Mammary epithelial cell (primary cell): Measurements from ENCODE around the gene CCDC187.

Experiments
- EZH2 ChIP-seq: IDR thresholded peaks from 2 replicates; pipeline ENCODE4 v1.6.1; 2012; ENCODE audit warnings: low read length, inconsistent platforms, borderline replicate concordance
- TF ChIP-seq, protein P1 (sequence below), 2 donors: IDR thresholded peaks in 1 of 2; conservative IDR thresholded peaks in 1 of 2; 2 replicates each; pipeline ENCODE4 v1.5.1; 2011 to 2012; ENCODE audit warnings: inconsistent platforms in 2 of 2, low read length in 2 of 2, mild to moderate bottlenecking in 2 of 2, control low read depth in 1 of 2, low read depth in 1 of 2; ENCODE audit not compliant: insufficient read depth in 1 of 2; ENCODE audit errors: extremely low read depth in 1 of 2

DNA sequence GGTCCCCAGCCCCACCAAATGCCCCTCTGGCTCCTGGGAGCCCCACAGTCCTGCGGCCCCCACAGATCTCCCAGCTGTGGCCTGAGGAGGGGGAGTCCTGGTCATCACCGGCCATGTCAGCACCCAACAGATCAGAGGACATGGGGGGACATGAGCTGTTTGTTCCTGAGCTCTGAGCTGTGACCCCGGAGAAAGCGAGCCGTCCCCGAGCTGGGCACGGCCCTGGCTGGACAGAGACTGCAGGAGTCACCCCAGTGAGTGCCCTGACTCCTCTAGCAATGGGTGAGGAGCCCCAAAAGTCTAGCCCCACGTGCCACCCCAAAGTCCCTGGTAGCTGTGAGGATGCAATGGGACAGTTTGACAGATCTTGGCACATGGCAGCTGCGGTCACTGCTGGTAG, 25.7 kb downstream of the CCDC187 start:
- TF ChIP-seq, protein P1, sequence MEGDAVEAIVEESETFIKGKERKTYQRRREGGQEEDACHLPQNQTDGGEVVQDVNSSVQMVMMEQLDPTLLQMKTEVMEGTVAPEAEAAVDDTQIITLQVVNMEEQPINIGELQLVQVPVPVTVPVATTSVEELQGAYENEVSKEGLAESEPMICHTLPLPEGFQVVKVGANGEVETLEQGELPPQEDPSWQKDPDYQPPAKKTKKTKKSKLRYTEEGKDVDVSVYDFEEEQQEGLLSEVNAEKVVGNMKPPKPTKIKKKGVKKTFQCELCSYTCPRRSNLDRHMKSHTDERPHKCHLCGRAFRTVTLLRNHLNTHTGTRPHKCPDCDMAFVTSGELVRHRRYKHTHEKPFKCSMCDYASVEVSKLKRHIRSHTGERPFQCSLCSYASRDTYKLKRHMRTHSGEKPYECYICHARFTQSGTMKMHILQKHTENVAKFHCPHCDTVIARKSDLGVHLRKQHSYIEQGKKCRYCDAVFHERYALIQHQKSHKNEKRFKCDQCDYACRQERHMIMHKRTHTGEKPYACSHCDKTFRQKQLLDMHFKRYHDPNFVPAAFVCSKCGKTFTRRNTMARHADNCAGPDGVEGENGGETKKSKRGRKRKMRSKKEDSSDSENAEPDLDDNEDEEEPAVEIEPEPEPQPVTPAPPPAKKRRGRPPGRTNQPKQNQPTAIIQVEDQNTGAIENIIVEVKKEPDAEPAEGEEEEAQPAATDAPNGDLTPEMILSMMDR (conservative IDR thresholded peaks at IDR 0.05 in 1 of 2, IDR thresholded peaks at IDR 0.05 in 1 of 2; ENCODE audit: extremely low read depth in 1 of 2, insufficient read depth in 1 of 2, low read depth in 1 of 2, low read length in 2 of 2), result no peak
- no peak for TF ChIP-seq EZH2
